Osteoblast (primary cell): ENCODE data around the gene MPEG1. TPM values are rescaled to one million over a fixed set of nuclear protein-coding genes. Genes with fewer than 3 reads are reported as not detected.

Source experiments
- DNase-seq: peaks from one replicate; pipeline ENCODE4 v3.0.0; 2011; ENCODE audit warnings: low spot score, mixed read lengths; ENCODE audit not compliant: insufficient read length; ENCODE audit errors: missing footprints
- H2AFZ ChIP-seq: 2 replicates; pipeline ENCODE4 v1.6.0; 2011; ENCODE audit warnings: mild to moderate bottlenecking, low read length
- H3K27ac ChIP-seq: 2 replicates; pipeline ENCODE4 v1.5.1; 2011; ENCODE audit warnings: mild to moderate bottlenecking, low read depth, low read length, moderate library complexity
- H3K27me3 ChIP-seq: 2 replicates; pipeline ENCODE4 v1.6.0; 2012; ENCODE audit warnings: mild to moderate bottlenecking, control low read depth, inconsistent platforms, low read length, moderate library complexity; ENCODE audit not compliant: insufficient read depth
- H3K36me3 ChIP-seq: 2 replicates; pipeline ENCODE4 v1.5.1; 2011; ENCODE audit warnings: mild to moderate bottlenecking, low read length, control low read depth, moderate library complexity; ENCODE audit not compliant: insufficient read depth
- H3K4me1 ChIP-seq: 2 replicates; pipeline ENCODE4 v1.5.1; 2011; ENCODE audit warnings: mild to moderate bottlenecking, low read length, control low read depth, moderate library complexity; ENCODE audit not compliant: insufficient read depth
- H3K4me2 ChIP-seq: 2 replicates; pipeline ENCODE4 v1.6.0; 2011; ENCODE audit warnings: mild to moderate bottlenecking, low read length; ENCODE audit not compliant: insufficient read depth
- H3K4me3 ChIP-seq: fragments of 200-600 bp; sonication (generic); 3 replicates; pipeline ENCODE4 v1.5.1; 2012; ENCODE audit warnings: mild to moderate bottlenecking, low read length, inconsistent platforms; ENCODE audit not compliant: insufficient read depth
- H3K79me2 ChIP-seq: 2 replicates; pipeline ENCODE4 v1.6.0; 2012; ENCODE audit warnings: mild to moderate bottlenecking, low read length, control low read depth, inconsistent platforms; ENCODE audit not compliant: insufficient read depth
- H3K9me3 ChIP-seq: 2 replicates; pipeline ENCODE4 v1.5.1; 2011; ENCODE audit warnings: low read depth, low read length, control low read depth
- H4K20me1 ChIP-seq: 2 replicates; pipeline ENCODE4 v1.6.0; 2012; ENCODE audit warnings: mild to moderate bottlenecking, low read length, control low read depth; ENCODE audit not compliant: insufficient read depth
- CTCF ChIP-seq: IDR thresholded peaks from 2 replicates; pipeline ENCODE4 v1.5.1; 2011; ENCODE audit warnings: mild to moderate bottlenecking, low read depth, low read length, moderate library complexity; ENCODE audit errors: extremely low read depth
- total RNA-seq: library from RNA; depleted of rRNA; stranded (reverse); fragments of >200 nt; gene quantifications from 2 replicates; pipeline ENCODE4 v1.2.3, GENCODE V29; 2012

Gene MPEG1
- total RNA-seq, 1 donor = 0.36 TPM

- Histone ChIP-seq H3K27ac (no peak overlapping the region), H2AFZ (no peak overlapping the region), H3K4me3 (no peak overlapping the region), H3K36me3 (no peaks in the 10 kb centered on the region), H3K27me3 (peaks cover 7% of the 10 kb centered on the region), H4K20me1 (no peaks in the 10 kb centered on the region), H3K4me2 (no peak overlapping the region), H3K79me2 (no peaks in the 10 kb centered on the region), H3K4me1 (no peaks in the 10 kb centered on the region), H3K9me3 (no peaks in the 10 kb centered on the region)
- TF ChIP-seq CTCF = no peak
- no peak for DNase-seq
Measured at GRCh38 chr11:59191095-59191494, 21.6 kb downstream of the MPEG1 start.

DNA sequence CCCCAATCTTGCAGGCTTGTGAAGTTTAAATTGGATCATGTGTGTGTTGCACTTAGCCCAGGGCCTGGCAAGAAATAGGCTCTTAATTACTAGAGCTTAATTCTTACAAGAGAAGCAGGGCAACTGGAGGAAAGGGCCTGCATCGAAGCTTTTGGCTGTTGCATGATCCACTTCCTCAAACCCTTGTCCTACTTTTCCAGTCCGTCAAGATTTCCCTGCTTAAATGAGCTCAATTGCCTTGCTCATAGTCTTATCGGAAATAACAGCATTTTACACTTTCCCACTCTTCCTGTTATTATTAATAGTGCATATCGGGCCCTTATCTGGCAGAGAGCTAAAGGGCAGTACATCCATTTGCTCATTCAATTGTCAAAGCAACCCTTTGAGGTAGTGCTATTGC, 22.7 kb downstream of the MPEG1 start:
- no peak for DNase-seq
- H3K36me3 ChIP-seq = no peaks in the 10 kb centered on the region
- no peaks in the 10 kb centered on the region for H3K9me3 ChIP-seq
- no peak overlapping the region for H3K4me2 ChIP-seq
- peaks cover 10% of the 10 kb centered on the region for H3K27me3 ChIP-seq
- no peak for TF ChIP-seq CTCF
- no peak overlapping the region for H3K4me3 ChIP-seq
- no peaks in the 10 kb centered on the region for H3K79me2 ChIP-seq
- no peak overlapping the region for H3K27ac ChIP-seq
- no peaks in the 10 kb centered on the region for H3K4me1 ChIP-seq
- H2AFZ ChIP-seq = no peak overlapping the region
- H4K20me1 ChIP-seq = no peaks in the 10 kb centered on the region

DNA sequence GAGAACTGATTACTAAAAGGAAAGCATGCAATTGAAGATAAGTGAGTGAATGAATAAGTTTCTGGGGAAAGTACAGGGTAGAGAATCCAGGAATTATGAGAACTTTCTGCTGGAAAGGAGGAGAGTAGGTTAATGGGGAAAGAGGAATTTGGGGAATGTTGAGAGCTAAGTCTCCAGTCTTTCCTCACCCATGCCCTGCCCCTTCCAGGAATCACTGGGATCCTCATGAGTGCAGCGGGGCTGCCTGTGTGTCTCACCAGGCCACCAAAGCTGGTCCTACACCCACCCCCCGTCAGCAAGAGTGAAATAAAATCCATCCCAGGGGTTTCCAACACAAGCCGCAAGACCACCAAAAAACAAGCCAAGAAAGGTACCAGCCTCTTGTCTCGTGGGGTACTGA, 23.8 kb downstream of the MPEG1 start:
- no peak overlapping the region for H3K27ac ChIP-seq
- TF ChIP-seq CTCF = no peak
- H3K27me3 ChIP-seq = peaks cover 9% of the 10 kb centered on the region
- H3K36me3 ChIP-seq = no peaks in the 10 kb centered on the region
- no peak overlapping the region for H3K4me3 ChIP-seq
- H3K4me1 ChIP-seq = no peaks in the 10 kb centered on the region
- DNase-seq = no peak
- no peaks in the 10 kb centered on the region for H4K20me1 ChIP-seq
- no peaks in the 10 kb centered on the region for H3K79me2 ChIP-seq
- H3K4me2 ChIP-seq = no peak overlapping the region
- H3K9me3 ChIP-seq = no peaks in the 10 kb centered on the region
- no peak overlapping the region for H2AFZ ChIP-seq

DNA sequence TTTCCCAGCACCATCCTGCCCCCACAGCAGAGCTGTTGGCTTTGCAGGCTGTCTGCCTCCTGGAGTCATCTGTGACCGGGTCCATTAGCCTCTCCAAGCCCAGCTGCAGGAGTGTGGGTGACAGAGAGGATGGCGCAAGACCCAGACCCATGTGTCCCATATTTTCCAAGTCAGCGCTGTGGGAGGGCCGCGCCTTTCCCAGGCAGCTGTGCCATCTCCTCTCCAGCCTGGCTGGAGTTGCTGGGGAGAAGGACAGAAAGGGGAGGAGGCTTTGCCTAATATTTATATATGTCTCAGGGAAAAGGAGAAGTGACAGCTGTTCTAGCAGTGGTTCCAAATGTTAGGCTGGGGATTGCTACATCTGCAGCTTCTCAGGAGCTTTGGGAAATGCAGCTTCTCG, 25.1 kb downstream of the MPEG1 start:
- Histone ChIP-seq H3K27me3 (peaks cover 9% of the 10 kb centered on the region), H2AFZ (no peak overlapping the region), H3K4me1 (no peaks in the 10 kb centered on the region), H3K4me2 (no peak overlapping the region), H3K36me3 (no peaks in the 10 kb centered on the region), H4K20me1 (no peaks in the 10 kb centered on the region), H3K27ac (no peak overlapping the region), H3K9me3 (no peaks in the 10 kb centered on the region), H3K79me2 (no peaks in the 10 kb centered on the region), H3K4me3 (no peak overlapping the region)
- DNase-seq = no peak
- TF ChIP-seq CTCF = no peak
